Forelimb muscle (tissue), 1 donor: Measurements from ENCODE around the gene AOAH. TPM values are rescaled to one million over a fixed set of nuclear protein-coding genes. Genes with fewer than 3 reads are reported as not detected.
"Not testable (repeated sequence)": the region's sequence is repeated elsewhere in the genome, so short reads cannot be mapped to it uniquely, and the experiment has no call there.

Source experiments
- DNase-seq: peaks from one replicate; pipeline ENCODE4 v3.0.0-alpha.2; 2013; ENCODE audit warnings: low read depth
- polyA plus RNA-seq: library from polyadenylated mRNA; unstranded; fragments of 120-200 nt; gene quantifications from one replicate; pipeline ENCODE4 v1.2.1, GENCODE V29; 2013; ENCODE audit not compliant: insufficient read length

AOAH gene
- polyA plus RNA-seq, 1 donor = 2.5 TPM

GRCh38 chr7:36736899-36737211 lies 12.6 kb upstream of the AOAH start:
- no peak for DNase-seq

DNA sequence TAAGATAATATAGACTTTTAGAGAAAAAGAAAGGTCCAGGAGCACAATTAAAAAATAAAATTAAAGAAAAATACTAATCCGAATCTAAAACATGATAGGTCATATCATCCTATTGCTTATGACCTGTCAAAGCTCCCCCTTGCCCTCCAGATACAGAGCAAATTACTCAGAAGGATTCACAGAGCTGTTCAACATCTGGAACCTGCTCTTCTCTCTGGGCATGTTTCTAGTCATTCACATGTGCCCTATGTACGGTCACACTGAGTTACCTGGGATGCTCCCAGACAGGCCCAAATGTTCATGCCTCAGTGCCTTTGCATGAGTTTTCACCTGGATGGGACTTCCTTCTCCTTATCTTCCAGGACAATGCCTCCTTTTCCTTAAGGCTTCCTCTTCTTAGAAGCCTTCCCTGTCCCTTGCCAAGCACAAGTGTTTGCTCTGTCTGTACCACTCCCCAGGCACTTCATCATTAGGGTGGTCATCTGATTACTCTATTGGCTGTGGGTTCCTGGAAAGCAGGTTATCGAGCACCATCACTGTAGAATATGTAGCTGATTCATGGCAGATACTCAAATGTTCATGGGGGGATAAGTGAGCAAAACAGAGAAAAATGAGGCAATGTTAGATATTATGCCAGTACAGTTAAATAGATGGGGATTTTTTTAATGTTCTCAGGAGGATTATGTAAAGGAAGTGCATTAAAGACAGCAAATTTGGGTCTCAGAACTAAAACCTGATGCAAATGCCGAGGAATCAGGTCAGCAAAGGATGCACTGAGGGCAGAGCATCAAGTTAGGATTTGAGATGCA lies 12.0 kb upstream of the AOAH start:
- no peak for DNase-seq

- no peak for DNase-seq
These were observed 10.9 kb upstream of the AOAH start for GRCh38 chr7:36735172-36735571.

DNA sequence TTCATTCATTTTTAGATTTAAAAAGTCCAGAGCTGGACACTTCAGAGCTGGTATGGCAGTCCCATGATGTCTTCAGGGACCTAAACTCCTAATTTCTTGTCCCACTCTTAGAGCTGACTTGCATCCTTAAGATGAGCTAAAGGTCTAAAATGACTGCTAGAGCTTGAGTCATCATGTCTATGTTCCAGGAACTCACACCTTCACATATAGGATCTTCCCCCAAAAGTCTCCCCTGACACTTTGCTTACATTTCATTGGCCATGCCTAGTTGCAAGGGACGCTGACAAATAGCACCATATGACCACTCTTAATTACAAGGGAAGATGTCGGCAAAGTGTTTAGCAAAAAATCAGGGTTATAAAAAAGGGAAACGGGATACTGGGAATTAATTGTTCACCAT lies 10.4 kb upstream of the AOAH start:
- no peak for DNase-seq

GRCh38 chr7:36733411-36733810 lies 9.1 kb upstream of the AOAH start:
- DNase-seq = no peak

DNA sequence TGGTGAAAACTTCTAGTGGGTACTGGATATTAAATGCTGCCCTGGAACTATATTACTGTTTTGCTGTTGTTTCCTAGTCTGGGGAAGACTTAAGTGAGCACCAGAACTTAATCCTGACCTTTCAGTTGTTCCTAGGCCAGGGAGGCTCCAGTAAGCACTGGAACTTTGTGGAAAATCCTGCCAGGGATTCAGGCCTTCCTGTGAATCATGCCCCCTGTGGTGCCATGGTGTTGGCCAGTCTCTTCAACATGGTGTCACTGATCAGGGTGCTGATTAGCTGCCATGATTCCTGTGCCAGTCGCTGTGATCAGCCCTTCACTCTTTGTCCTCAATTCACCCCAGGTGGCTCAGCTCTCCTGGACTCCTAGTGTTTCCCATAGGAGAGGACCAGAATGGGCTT lies 8.5 kb upstream of the AOAH start:
- no peak for DNase-seq

GRCh38 chr7:36730046-36730445 lies 5.8 kb upstream of the AOAH start:
- no peak for DNase-seq

DNA sequence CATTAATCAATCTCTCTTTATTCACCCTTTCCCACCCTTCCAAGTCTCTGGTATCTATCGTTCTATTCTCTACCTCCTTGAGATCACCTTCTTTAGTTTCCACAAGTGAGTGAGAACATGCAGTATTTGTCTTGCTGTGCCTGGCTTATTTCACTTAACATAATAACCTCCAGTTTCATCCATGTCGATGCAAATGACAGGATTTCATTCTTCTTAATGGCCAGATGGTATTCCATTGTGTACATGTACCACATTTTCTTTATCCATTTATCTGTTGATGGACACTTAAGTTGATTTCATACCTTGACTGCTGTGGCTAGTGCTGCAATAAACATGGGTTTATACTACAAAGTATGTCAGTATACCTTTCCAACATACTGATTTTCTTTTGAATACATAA lies 3.8 kb upstream of the AOAH start:
- no peak for DNase-seq

DNA sequence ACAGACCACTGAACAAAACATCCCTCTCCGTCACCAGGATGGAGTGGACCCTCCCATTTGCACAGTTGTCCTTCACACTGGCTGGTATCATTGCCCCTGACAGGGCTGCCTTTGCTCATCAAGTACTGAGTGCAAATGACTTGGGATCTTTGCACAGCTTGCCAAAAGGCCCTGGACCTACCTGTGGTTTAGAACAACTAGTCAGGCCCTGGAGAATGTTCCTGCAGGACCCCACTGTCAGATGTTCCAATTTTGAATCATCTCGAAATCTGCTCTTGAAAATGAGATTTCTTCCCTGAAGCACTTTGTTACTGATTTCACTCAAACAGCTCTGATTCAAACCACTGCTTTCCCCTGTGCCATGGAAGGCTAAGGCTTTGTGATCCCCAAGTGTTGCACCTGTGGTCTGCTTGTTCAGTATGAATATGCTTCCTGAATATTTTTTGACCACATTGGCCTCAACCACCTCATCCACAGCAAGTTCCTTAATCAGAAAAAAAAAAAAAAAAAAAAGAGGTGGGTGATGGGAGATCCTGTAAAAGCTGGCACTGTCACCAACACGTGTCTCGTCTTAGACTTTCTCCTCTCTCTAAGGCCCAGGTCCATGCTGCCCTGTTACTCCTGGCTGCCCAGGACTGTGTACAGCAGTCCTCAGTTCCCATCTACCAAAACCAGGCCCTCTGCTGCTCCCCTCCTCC lies 2.7 kb upstream of the AOAH start:
- DNase-seq = no peak

GRCh38 chr7:36726311-36726710 lies 2.0 kb upstream of the AOAH start:
- DNase-seq = no peak

DNA sequence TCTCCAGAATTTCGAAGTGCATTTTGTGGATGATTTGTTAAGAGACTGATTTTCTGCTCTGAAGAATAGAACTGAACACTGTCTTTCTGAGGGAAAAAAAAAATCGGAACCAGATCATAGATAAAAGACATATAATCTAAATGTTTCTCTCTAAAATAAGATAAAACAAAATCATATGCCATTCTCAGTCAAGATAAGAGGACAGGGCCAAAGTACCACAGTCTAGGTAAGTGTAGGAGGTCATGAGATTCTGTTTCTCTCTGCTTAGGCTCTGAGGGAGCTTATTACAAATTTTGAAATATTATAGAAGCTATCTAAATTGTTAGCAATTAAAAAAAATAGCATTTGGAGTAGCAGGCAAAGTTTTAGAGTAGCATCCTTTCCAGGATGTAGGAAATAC lies 702 bp upstream of the AOAH start:
- no peak for DNase-seq

DNA sequence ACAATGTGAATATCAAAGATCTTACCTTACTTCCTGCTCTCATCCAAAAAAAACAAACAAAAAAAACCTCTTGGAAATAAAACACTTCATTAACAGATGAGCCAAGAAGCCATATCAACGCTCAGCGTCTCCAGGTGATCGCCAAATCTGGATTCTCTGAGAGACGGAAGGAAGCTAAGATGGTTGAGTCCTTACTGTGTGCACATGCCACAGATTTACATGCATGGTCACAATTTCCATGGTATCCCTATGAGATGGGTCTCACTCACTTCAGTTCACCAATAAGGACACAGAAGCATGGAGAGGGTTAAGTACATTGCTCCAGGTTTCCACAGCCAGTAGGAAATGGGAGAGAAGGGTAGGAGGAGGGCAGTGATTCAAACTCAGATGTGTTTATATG lies 1.0 kb downstream of the AOAH start:
- DNase-seq = no peak

- no peak for DNase-seq
These were observed 5.1 kb downstream of the AOAH start for GRCh38 chr7:36719083-36719632.

DNA sequence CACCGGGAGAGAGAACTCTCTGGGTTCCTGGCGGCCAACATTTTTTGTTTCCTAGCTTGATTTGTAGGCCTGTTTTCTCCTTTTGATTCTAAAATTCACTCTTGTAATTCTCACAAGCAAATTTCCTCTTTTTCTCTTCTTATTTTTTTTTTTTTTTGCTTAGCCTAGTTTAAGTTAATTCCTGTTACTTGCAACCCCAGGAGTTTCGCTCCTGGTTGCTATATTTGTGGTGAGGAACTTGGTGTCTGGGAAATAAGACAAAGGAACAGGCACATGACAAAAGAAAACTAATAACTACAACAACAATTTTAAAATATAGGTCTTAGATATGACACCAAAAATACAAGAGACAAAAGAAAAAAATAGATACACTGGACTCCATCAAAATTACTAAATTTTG lies 6.7 kb downstream of the AOAH start:
- no peak for DNase-seq

DNA sequence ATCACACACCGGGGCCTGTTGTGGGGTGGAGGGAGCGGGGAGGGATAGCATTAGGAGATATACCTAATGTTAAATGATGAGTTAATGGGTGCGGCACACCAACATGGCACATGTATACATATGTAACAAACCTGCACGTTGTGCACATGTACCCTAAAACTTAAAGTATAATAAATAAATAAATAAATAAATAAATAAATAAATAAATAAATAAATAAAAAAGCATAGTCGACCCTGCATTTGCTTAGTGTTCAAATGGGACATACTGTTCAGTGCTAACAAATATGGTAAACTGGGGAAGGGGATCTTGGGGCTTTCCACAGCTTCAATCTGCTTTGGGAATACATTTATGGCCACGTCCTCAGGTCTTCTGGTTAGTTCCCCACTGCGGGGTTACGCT lies 7.5 kb downstream of the AOAH start:
- DNase-seq = not testable (repeated sequence)

DNA sequence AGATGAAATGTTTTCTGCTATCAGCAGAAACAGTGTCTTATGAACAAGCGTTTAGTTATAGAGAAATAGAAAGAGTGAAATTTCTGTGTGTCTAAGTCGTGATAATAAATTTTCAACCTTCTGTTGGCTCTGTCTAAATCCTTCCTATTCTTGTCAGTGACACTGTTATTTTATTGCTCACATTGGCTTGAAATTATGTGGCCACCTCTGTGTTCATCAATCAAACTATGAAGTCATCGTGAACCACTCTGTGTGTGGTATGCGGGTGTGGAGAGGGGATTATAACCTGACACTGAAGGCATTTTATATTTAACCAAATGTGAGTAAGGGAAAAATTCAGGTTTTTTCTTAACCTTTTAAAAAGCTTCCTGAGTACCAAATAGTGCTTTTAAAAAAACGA lies 12.3 kb downstream of the AOAH start:
- DNase-seq = no peak

DNA sequence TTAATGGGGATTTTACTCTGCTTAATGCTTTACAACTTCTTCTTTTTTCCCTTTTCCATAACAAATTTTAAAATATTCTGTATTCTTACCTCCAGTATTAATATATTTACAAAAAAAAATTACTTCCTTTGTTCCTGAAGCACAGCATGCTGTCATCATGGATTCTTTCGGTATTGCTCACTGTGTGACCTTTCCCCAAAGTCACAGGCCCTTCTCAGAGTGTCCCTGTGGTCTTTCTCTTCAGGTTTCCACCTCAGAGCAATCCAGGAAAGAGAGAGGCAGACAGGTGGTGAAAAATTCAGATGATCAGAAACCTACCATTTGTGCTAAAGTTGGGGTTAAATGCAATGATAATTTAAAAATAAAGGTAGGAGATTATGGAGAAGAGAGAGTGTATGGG lies 13.0 kb downstream of the AOAH start:
- no peak for DNase-seq

DNA sequence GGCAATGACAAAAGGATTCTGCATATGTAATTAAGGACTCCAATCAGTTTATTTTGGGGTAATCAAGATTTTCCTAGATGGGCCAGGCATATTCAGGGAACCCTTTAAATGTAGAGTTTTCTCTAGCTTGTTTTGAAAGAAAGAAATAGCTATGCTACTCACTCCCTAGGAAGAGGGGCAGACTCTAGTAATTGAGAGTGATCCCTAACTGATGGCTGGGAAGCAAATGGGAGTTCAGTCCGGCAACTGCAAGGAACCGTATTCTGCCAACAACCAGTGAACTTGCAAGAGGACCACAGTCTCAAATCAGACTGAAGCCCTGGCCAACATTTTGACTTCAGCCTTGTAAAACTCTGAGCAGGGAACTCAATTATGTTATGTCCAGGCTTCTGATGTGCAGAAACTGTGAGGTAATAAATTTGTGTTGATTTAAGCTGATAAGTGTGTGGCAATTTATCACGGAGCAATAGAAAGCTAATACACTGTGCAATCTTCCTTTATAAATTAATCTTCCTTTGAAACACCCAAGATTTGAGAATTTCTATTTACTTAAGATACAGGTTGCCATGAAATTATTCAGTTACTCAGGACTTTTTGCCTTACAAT lies 14.0 kb downstream of the AOAH start:
- DNase-seq = no peak

DNA sequence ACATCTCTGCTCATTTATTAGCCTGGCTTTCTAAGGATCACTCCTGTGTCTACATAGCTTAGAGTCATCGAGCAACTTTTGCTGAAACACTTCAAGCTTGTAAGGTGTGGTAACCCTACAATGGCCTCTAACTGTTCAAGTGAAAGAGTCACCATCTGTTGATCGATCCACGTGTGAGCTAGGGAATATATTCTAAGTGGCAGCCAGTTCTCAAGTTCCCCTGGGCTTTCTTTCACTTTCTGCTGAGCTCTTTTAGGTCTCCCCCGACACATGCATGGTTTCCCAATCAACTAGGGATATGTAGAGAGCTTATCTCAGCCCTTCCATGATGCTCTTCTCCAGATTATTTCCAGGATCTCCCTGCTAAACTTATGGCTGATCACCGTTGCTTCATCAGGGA lies 15.5 kb downstream of the AOAH start:
- DNase-seq = no peak

- DNase-seq = no peak
These were observed 16.4 kb downstream of the AOAH start for GRCh38 chr7:36707898-36708297.

DNA sequence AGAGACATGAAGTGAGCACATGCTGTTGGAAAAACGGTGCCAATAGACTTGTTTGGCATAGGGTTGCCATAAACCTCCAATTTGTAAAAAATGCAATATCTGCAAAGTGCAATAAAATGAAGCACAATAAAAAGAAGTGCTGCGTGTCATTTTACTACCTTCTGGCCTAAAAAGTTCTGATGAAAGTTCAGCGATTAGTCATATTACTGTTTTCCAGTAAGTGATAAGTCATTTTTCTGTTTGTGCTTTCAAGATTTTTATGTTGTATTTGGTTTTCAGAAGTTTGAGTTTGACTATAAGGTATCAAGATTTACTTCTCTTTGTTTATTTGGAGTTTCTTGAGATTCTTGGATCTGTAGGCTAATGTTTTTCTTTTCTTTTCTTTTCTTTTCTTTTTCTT lies 16.8 kb downstream of the AOAH start:
- no peak for DNase-seq

DNA sequence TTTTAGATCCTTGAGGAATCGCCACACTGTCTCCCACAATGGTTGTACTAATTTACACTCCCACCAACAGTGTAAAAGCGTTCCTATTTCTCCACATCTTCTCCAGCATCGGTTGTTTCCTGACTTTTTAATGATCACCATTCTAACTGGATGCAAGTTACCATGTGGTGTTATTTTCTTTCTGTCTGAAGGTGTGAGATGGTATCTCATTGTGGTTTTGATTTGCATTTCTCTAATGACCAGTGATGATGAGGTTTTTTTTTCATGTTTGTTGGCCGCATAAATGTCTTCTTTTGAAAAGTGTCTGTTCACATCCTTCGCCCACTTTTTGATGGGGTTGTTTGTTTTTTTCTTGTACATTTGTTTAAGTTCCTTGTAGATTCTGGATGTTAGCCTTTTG lies 20.4 kb downstream of the AOAH start:
- DNase-seq = not testable (repeated sequence)

DNA sequence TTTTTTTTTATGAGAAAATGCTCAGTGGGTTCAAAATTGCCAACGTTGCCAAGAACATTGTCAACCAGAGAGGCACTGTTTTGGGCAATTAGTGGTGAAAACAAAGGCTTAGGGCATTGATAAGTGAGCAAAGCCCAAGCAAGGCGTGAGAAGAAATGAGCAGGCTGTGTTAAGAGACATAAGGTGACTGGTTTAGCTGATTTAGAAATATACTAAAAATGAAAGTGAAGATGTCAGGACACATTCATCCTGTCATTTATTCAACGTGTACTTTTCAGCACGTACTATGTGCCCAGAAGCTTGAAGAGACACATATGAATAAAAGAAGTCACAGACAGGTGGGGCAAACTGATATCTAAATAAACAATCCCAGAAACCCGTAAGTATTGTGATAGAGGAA lies 31.8 kb downstream of the AOAH start:
- no peak for DNase-seq
